IMR-90 (cell line): ENCODE data around the gene NDRG4.

Experiments used
- CEBPB ChIP-seq: IDR thresholded peaks from 2 replicates; pipeline ENCODE4 v1.6.1; 2012; ENCODE audit warnings: low read depth, low read length, improper control_type of control experiment
- CTCF ChIP-seq: conservative IDR thresholded peaks from 2 replicates; pipeline ENCODE4 v1.5.1; 2012; ENCODE audit warnings: mild to moderate bottlenecking, low read depth, low read length, improper control_type of control experiment
- POLR2A ChIP-seq: IDR thresholded peaks from 2 replicates; pipeline ENCODE4 v1.6.1; 2012; ENCODE audit warnings: mild to moderate bottlenecking, low read depth, low read length

GRCh38 chr16:58533751-58534470, 34.0 kb downstream of the NDRG4 start:
- TF ChIP-seq CTCF (no peak), POLR2A (no peak), CEBPB (no peak)
